Upper lobe of right lung (tissue), 1 donor: ENCODE measurements around the gene SMIM22. TPM values are rescaled to one million over a fixed set of nuclear protein-coding genes. Genes with fewer than 3 reads are reported as not detected.
"Not testable (repeated sequence)": the region's sequence is repeated elsewhere in the genome, so short reads cannot be mapped to it uniquely, and the experiment has no call there.

ENCODE experiments used
- ATAC-seq: fragments of 200-7000 bp; cut with Tn5 transposase; one replicate; pipeline ENCODE4 v1.9.1; 2020; ENCODE audit warnings: mild to moderate bottlenecking, moderate library complexity
- DNase-seq: peaks from one replicate; pipeline ENCODE4 v3.0.0-alpha.2; 2020
- H3K27ac ChIP-seq: fragments of 200-600 bp; one replicate; pipeline ENCODE4 v1.8.0; 2022
- H3K27me3 ChIP-seq: fragments of 200-600 bp; one replicate; pipeline ENCODE4 v1.8.0; 2022; ENCODE audit warnings: mild to moderate bottlenecking
- H3K36me3 ChIP-seq: fragments of 200-600 bp; one replicate; pipeline ENCODE4 v1.8.0; 2022
- H3K4me1 ChIP-seq: fragments of 200-600 bp; one replicate; pipeline ENCODE4 v1.8.0; 2022
- H3K4me3 ChIP-seq: fragments of 200-600 bp; one replicate; pipeline ENCODE4 v1.8.0; 2022; ENCODE audit warnings: mild to moderate bottlenecking
- H3K9me3 ChIP-seq: fragments of 200-600 bp; one replicate; pipeline ENCODE4 v1.8.0; 2022
- intact Hi-C: fragments of 100-400 bp; cut with DNase I; formaldehyde crosslinking; loops from one replicate; pipeline ENCODE4 v1.11.0; 2022
- total RNA-seq: library from RNA; stranded (reverse); fragmentation: NEBNext Ultra II Directional; extraction: Animal tissue kit (Norgen Biotek cat#: 25700); gene quantifications from one replicate; pipeline ENCODE4 v1.2.1, GENCODE V29; 2021
- TF ChIP-seq, protein P1 (sequence below): fragments of 200-600 bp; IDR thresholded peaks from one replicate; pipeline ENCODE4 v1.8.0; 2022; ENCODE audit warnings: antibody characterized with exemption
- donor health status: DM: no; HTN: yes; CAD: no; lungs with severe emphysema.

The SMIM22 gene
- total RNA-seq, 1 donor from 2014 or later, result 23.3 TPM

DNA sequence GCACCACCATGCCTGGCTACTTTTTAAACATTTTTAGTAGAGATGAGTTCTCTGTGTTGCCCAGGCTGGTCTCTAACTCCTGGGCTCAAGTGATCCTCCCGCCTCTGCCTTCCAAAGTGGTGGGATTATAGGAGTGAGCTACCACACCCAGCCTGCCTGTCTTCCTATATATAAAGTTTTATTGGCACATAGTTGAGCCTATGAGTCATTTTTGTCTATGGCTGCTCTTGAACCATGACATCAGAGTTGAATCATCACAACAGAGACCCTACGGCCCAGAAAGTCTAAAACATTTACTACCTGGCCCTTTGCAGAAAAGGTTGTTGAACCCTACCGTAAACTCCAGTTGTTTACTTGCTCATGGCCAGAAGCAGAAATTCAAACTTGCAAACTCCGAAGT lies 14.9 kb upstream of the SMIM22 start:
- no peaks in the 10 kb centered on the region for H3K36me3 ChIP-seq
- H3K27me3 ChIP-seq, result no peaks in the 10 kb centered on the region
- no peak overlapping the region for H3K4me3 ChIP-seq
- DNase-seq, result no peak
- H3K4me1 ChIP-seq, result no peaks in the 10 kb centered on the region
- no peaks in the 10 kb centered on the region for H3K9me3 ChIP-seq
- ATAC-seq, result no peak
- intact Hi-C loops, result no loop called here
- TF ChIP-seq, protein P1, sequence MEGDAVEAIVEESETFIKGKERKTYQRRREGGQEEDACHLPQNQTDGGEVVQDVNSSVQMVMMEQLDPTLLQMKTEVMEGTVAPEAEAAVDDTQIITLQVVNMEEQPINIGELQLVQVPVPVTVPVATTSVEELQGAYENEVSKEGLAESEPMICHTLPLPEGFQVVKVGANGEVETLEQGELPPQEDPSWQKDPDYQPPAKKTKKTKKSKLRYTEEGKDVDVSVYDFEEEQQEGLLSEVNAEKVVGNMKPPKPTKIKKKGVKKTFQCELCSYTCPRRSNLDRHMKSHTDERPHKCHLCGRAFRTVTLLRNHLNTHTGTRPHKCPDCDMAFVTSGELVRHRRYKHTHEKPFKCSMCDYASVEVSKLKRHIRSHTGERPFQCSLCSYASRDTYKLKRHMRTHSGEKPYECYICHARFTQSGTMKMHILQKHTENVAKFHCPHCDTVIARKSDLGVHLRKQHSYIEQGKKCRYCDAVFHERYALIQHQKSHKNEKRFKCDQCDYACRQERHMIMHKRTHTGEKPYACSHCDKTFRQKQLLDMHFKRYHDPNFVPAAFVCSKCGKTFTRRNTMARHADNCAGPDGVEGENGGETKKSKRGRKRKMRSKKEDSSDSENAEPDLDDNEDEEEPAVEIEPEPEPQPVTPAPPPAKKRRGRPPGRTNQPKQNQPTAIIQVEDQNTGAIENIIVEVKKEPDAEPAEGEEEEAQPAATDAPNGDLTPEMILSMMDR, result no peak
- H3K27ac ChIP-seq, result no peak overlapping the region

DNA sequence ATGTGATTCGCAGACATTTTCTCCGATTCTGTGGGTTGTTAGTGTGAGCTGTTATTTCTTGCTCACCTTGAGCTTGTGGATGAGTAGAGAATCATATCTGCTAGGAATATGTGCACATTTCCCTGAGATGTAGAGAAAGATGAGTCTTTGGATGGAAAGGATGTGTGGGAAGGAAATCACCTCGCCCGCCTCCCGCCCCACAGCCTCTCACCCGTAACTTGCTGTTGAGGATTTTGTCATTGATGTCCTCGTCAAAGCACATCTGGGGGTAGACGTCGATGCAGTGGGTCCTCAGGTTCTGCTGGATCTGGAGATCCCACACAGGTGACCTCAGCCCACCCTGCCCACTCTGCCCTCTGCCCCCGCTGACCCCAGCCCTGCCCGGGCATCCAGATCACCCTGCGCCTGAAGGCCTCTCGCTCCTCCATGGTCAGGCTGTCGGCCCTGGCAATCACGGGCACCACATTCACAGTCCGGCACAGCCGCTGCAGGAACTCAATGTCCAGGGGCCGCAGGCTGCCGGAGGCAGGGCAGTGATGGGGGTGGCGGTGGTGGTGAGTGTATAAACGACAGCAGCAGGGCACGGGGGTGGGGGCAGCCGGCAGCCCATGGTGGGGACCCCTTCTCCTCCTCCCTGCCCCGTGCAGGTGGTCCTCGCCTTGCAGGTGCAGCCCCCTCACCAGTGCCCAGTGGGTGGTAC lies 11.8 kb upstream of the SMIM22 start:
- Histone ChIP-seq H3K4me1 (no peaks in the 10 kb centered on the region), H3K27ac (no peak overlapping the region), H3K27me3 (no peaks in the 10 kb centered on the region), H3K9me3 (no peaks in the 10 kb centered on the region), H3K36me3 (no peaks in the 10 kb centered on the region), H3K4me3 (no peak overlapping the region)
- ATAC-seq (peak; percentile 12), DNase-seq (no peak)
- intact Hi-C loops, result no loop called here
- TF ChIP-seq, protein P1, result no peak

DNA sequence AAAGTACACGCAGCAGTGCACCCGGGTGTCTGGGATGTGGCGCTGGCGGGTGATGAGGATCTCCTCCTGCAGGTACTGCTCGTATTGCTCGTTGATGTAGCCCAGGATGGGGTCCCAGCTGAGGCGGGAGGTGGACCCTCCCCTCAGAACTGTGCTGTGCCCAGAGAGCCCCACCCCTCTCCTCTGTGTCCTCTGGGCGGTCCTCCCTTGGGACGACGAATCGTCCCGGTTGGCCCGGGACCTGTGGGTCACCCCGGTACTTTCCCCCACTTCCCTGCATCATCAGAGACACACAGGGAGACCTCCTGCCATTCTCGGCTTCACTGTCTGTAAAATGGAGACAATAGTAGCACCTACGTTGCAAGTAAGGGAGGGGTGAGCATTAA lies 11.2 kb upstream of the SMIM22 start:
- intact Hi-C loops, result no loop called here
- no peaks in the 10 kb centered on the region for H3K27me3 ChIP-seq
- ATAC-seq (no peak), DNase-seq (no peak)
- H3K4me3 ChIP-seq, result no peak overlapping the region
- H3K9me3 ChIP-seq, result no peaks in the 10 kb centered on the region
- no peak overlapping the region for H3K27ac ChIP-seq
- H3K36me3 ChIP-seq, result no peaks in the 10 kb centered on the region
- no peaks in the 10 kb centered on the region for H3K4me1 ChIP-seq
- TF ChIP-seq, protein P1, result no peak

DNA sequence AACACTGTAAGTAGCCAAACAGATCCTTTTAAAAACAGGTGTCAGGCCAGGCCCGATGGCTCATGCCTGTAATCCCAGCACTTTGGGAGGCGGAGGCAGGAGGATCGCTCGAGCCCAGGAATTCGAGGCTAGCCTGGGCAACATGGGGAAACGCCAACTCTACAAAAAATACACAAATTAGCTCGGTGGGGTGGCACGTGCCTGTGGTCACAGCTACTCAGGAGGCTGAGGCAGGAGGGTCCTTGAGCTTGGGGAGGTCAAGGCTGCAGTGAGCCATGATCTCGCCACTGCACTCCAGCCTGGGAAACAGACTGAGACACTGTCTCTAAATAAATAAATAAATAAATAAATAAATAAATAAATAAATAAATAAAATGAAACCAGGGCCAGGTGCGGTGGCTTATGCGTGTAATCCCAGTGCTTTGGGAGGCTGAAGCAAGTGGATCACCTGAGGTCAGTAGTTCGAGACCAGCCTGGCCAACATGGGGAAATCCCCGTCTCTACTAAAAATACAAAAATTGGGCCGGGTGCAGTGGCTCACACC lies 10.7 kb upstream of the SMIM22 start:
- intact Hi-C loops, DNase-seq, H3K4me3 ChIP-seq, H3K27ac ChIP-seq, H3K36me3 ChIP-seq, H3K4me1 ChIP-seq, ATAC-seq, H3K9me3 ChIP-seq, H3K27me3 ChIP-seq: not testable (repeated sequence)

DNA sequence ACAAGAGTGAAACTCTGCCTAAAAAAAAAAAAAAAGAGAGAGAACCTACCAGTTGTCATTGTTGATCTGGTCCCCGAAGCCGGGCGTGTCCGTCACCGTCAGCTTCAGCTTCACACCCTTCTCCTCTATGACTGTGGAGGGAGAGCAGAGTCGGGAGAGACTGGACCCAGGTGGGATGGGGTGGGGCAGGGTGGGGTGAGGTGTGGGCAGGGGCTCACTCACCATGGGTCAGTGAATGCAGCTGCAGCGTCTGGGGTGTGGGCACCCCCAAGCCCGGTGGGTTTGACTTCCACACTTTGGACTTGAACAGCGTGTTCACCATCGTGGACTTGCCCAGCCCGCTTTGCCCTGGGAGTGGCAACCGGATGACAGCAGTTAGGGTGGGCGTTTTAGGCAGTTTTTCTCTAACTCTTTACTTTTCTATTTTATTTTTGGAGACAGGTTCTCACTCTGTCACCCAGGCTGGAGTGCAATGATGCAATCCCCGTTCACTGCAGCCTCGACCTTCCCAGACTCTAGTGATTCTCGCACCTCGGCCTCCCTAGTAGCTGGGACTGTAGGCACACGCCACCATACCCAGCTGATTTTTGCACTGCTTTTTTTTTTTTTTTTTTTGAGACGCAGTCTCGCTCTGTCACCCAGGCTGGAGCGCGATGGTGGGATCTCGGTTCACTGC lies 9.3 kb upstream of the SMIM22 start:
- TF ChIP-seq, protein P1, result no peak
- H3K9me3 ChIP-seq, result no peaks in the 10 kb centered on the region
- H3K27ac ChIP-seq, result no peak overlapping the region
- intact Hi-C loops, result no loop called here
- no peaks in the 10 kb centered on the region for H3K27me3 ChIP-seq
- ATAC-seq (no peak), DNase-seq (no peak)
- no peak overlapping the region for H3K4me3 ChIP-seq
- no peaks in the 10 kb centered on the region for H3K36me3 ChIP-seq
- no peaks in the 10 kb centered on the region for H3K4me1 ChIP-seq

DNA sequence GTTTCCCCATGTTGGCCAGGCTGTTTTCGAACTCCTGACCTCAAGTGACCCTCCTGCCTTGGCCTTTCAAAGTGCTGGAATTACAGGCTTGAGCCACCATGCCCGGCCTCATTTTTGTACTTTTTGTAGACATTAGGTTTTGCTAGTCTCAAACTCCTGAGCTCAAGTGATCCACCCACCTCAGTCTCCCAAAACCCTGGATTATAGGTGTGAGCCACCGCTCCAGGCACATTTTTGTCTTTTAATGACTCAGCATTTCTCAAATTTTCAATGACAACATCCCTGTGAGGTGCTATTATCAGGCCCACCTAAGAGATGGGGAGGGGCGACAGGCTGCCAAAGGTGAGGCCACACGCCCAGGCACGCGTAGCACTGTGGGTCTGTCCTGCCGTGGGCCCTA lies 8.1 kb upstream of the SMIM22 start:
- no peaks in the 10 kb centered on the region for H3K27me3 ChIP-seq
- H3K4me1 ChIP-seq, result no peaks in the 10 kb centered on the region
- no peak for ATAC-seq
- no peak overlapping the region for H3K27ac ChIP-seq
- H3K9me3 ChIP-seq, result no peaks in the 10 kb centered on the region
- TF ChIP-seq, protein P1, result no peak
- intact Hi-C loops, result no loop called here
- no peak for DNase-seq
- no peak overlapping the region for H3K4me3 ChIP-seq
- H3K36me3 ChIP-seq, result no peaks in the 10 kb centered on the region
